ENCODE results near the gene NKX3-2.

GRCh38 chr4:13590766-13591165 lies 46.5 kb upstream of the NKX3-2 start:
- TF ChIP-seq CTCF (IDR thresholded peaks at IDR 0.05) (no peak), POLR2A (IDR thresholded peaks at IDR 0.05) (no peak)
